ENCODE results near the gene AHNAK.

Gene AHNAK

DNA sequence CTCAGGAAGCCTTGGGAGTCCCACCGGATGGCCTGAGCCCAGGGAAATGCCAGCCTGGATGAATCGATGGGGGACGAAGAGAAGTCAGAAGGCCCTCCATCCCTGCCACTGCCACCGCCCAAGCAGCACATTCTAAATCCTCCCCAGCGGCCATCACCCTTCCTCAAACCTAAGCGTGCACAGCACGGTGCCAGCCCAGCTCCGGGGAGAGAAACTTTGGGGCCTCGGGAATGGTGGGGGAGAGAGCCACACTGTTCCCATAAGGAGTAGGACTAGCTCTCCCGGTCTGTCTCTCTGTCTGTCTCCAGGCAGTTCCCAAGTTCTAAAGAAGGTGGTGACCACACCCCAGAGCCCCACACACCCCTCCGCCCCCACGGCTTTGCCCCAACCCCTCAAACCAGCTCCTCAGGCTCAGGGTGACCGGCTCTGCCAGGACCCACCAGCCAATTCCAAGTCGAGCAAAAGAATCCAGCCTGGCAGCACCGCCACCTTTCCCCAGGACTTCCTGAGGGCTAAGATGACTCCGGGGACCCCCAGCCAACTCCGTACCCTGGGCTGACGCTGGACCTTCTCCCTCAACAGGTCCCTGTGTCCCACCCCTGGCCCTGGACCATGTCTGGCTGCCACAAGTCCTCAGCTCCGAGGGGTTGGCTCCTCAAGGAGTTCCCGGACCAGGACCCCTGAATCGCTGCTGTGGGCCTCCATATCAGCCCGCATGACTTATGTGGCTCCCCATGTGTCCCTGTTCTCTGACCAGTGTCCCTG is 2.7 kb downstream of the AHNAK start:
- Histone ChIP-seq H3K4me3 (ENCODE audit: low read depth, low read length) (no peak overlapping the region), H3K4me1 (ENCODE audit: control insufficient read depth, insufficient read depth, low read length) (peaks cover 7% of the 10 kb centered on the region), H3K9me3 (ENCODE audit: control insufficient read depth, insufficient read depth, low read depth, low read length) (no peaks in the 10 kb centered on the region), H3K36me3 (ENCODE audit: control insufficient read depth in 2 of 2, insufficient read depth in 1 of 2, low read length in 2 of 2) (no peaks in the 10 kb centered on the region), H3K27ac (ENCODE audit: extremely low read depth, low read depth, low read length) (no peak overlapping the region)
- TF ChIP-seq KLF1 (tag by site-specific recombination; IDR thresholded peaks at IDR 0.05) (no peak), RBAK (tag by site-specific recombination; IDR thresholded peaks at IDR 0.05) (no peak), SETDB1 (IDR thresholded peaks at IDR 0.05; ENCODE audit: insufficient read length, low read length) (no peak), ZNF19 (tag by site-specific recombination; IDR thresholded peaks at IDR 0.05; ENCODE audit: low read depth) (no peak), MEIS1 (CRISPR knock-in tag; IDR thresholded peaks at IDR 0.05; ENCODE audit: borderline replicate concordance) (no peak), ZBTB7A (tag by site-specific recombination; IDR thresholded peaks at IDR 0.05; ENCODE audit: low read depth) (no peak), IKZF3 (tag by site-specific recombination; IDR thresholded peaks at IDR 0.05) (no peak), REPIN1 (tag by site-specific recombination; IDR thresholded peaks at IDR 0.05; ENCODE audit: low read depth) (no peak)
- ChIA-PET CTCF (interaction anchor here (0.9 to 8.8 kb wide), 20 partner anchors 8 to 475 kb away, joined by 3 to 188 read pairs (median 8); no protein-coding TSS in a partner anchor), POLR2A (interaction anchor here (0.6 to 4.8 kb wide), 11 partner anchors 9 to 1486 kb away, joined by 3 to 53 read pairs (median 8); partner anchors contain the start of genes EEF1G, LBHD1, TUT1 and UQCC3)

DNA sequence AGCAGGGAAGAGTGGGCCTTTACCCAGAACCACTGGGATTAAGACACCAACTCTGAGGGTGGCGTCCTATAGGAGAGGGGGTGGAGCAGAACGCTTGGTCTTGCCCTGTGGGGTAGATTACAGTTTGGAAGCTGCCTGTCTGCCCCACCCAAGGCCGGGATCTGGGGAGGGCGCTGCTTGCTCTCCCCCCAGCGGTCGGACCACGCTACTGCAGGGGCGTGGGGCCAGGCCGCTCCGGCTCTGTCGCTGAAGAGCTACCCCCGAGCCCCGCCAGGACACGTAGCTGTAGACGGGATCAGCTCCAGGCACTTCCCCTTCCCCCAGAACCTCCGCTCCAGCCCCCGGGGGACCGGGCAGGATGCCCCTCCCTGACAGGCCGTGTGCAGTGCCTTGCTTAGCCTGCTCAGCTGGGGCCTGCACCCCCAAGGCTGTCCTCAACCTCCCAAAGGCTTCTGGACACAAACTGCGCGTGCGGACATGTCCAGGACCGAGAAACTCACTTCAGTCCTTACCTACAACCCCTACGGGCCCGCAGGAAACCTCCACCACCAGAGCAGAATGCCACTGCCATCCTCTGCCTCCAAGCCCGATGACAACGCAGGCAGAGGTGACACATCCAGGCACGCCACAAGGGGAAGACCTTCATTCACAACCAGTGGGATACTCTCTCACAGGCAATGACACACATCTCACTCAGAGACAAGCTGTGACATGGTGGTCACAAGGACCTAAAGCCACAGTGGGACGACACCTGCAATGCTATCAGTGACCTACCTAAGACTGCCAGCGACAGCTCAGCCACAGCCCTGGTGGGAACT is 3.6 kb downstream of the AHNAK start:
- H3K36me3 ChIP-seq (ENCODE audit: control insufficient read depth in 2 of 2, insufficient read depth in 1 of 2, low read length in 2 of 2), result no peaks in the 10 kb centered on the region
- ChIA-PET POLR2A (interaction anchor here (0.6 to 2.8 kb wide), 15 partner anchors 10 to 1487 kb away, joined by 3 to 18 read pairs (median 6); partner anchors contain the start of genes C11orf98, CSKMT, EEF1G and INTS5), CTCF (interaction anchor here (0.6 to 8.8 kb wide), 45 partner anchors 9 to 476 kb away, joined by 3 to 188 read pairs (median 5); partner anchors contain the start of genes B3GAT3 and EEF1G)
- H3K27ac ChIP-seq (ENCODE audit: extremely low read depth, low read depth, low read length), result no peak overlapping the region
- peak overlapping the region; percentile 20 for H3K4me3 ChIP-seq (ENCODE audit: low read depth, low read length)
- peaks cover 7% of the 10 kb centered on the region for H3K4me1 ChIP-seq (ENCODE audit: control insufficient read depth, insufficient read depth, low read length)
- no peaks in the 10 kb centered on the region for H3K9me3 ChIP-seq (ENCODE audit: control insufficient read depth, insufficient read depth, low read depth, low read length)
- TF ChIP-seq ZSCAN30 (tag by site-specific recombination; IDR thresholded peaks at IDR 0.05) (peak; percentile 56; the same call in 1 of the 2 replicates), ZNF610 (tag by site-specific recombination; IDR thresholded peaks at IDR 0.05; ENCODE audit: borderline replicate concordance) (peak; percentile 54; the same call in 1 of the 2 replicates), KLF1 (tag by site-specific recombination; IDR thresholded peaks at IDR 0.05) (peak; percentile 77), ZNF596 (tag by site-specific recombination; IDR thresholded peaks at IDR 0.05) (no peak), KLF7 (tag by site-specific recombination; IDR thresholded peaks at IDR 0.05; ENCODE audit: borderline replicate concordance) (peak; percentile 80; the same call in 1 of the 2 replicates), ZNF530 (tag by site-specific recombination; IDR thresholded peaks at IDR 0.05; ENCODE audit: low read depth) (no peak), SP2 (tag by site-specific recombination; IDR thresholded peaks at IDR 0.05) (peak; percentile 19; the same call in 1 of the 2 replicates), ZNF335 (tag by site-specific recombination; conservative IDR thresholded peaks at IDR 0.05) (no peak), ZNF341 (tag by site-specific recombination; IDR thresholded peaks at IDR 0.05; ENCODE audit: low read depth) (peak; percentile 57), ZNF37A (tag by site-specific recombination; IDR thresholded peaks at IDR 0.05) (no peak), GLIS2 (tag by site-specific recombination; IDR thresholded peaks at IDR 0.05) (peak; percentile 76), ZNF544 (tag by site-specific recombination; IDR thresholded peaks at IDR 0.05) (no peak), KLF9 (tag by site-specific recombination; IDR thresholded peaks at IDR 0.05; ENCODE audit: low read depth) (peak; percentile 37; the same call in 1 of the 2 replicates), ZBTB17 (tag by site-specific recombination; IDR thresholded peaks at IDR 0.05) (peak; percentile 76), ZNF654 (tag by site-specific recombination; IDR thresholded peaks at IDR 0.05; ENCODE audit: low read depth) (peak; percentile 58)
- TF ChIP-seq, protein P1, sequence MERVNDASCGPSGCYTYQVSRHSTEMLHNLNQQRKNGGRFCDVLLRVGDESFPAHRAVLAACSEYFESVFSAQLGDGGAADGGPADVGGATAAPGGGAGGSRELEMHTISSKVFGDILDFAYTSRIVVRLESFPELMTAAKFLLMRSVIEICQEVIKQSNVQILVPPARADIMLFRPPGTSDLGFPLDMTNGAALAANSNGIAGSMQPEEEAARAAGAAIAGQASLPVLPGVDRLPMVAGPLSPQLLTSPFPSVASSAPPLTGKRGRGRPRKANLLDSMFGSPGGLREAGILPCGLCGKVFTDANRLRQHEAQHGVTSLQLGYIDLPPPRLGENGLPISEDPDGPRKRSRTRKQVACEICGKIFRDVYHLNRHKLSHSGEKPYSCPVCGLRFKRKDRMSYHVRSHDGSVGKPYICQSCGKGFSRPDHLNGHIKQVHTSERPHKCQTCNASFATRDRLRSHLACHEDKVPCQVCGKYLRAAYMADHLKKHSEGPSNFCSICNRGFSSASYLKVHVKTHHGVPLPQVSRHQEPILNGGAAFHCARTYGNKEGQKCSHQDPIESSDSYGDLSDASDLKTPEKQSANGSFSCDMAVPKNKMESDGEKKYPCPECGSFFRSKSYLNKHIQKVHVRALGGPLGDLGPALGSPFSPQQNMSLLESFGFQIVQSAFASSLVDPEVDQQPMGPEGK (tag by site-specific recombination; IDR thresholded peaks at IDR 0.05), result peak; percentile 72
- TF ChIP-seq, protein P2, sequence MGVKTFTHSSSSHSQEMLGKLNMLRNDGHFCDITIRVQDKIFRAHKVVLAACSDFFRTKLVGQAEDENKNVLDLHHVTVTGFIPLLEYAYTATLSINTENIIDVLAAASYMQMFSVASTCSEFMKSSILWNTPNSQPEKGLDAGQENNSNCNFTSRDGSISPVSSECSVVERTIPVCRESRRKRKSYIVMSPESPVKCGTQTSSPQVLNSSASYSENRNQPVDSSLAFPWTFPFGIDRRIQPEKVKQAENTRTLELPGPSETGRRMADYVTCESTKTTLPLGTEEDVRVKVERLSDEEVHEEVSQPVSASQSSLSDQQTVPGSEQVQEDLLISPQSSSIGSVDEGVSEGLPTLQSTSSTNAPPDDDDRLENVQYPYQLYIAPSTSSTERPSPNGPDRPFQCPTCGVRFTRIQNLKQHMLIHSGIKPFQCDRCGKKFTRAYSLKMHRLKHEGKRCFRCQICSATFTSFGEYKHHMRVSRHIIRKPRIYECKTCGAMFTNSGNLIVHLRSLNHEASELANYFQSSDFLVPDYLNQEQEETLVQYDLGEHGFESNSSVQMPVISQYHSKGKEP (tag by site-specific recombination; IDR thresholded peaks at IDR 0.05), result 0 out of 2 replicates have a peak, but pooled peaks have one; percentile 33
- TF ChIP-seq, protein P3, sequence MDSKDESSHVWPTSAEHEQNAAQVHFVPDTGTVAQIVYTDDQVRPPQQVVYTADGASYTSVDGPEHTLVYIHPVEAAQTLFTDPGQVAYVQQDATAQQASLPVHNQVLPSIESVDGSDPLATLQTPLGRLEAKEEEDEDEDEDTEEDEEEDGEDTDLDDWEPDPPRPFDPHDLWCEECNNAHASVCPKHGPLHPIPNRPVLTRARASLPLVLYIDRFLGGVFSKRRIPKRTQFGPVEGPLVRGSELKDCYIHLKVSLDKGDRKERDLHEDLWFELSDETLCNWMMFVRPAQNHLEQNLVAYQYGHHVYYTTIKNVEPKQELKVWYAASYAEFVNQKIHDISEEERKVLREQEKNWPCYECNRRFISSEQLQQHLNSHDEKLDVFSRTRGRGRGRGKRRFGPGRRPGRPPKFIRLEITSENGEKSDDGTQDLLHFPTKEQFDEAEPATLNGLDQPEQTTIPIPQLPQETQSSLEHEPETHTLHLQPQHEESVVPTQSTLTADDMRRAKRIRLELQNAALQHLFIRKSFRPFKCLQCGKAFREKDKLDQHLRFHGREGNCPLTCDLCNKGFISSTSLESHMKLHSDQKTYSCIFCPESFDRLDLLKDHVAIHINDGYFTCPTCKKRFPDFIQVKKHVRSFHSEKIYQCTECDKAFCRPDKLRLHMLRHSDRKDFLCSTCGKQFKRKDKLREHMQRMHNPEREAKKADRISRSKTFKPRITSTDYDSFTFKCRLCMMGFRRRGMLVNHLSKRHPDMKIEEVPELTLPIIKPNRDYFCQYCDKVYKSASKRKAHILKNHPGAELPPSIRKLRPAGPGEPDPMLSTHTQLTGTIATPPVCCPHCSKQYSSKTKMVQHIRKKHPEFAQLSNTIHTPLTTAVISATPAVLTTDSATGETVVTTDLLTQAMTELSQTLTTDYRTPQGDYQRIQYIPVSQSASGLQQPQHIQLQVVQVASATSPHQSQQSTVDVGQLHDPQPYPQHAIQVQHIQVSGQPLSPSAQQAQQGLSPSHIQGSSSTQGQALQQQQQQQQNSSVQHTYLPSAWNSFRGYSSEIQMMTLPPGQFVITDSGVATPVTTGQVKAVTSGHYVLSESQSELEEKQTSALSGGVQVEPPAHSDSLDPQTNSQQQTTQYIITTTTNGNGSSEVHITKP (tag by site-specific recombination; IDR thresholded peaks at IDR 0.05), result peak; percentile 92

All from HEK293 (cell line).